Endothelial cell of umbilical vein (primary cell): ENCODE data around the gene SMPDL3B. TPM values are rescaled to one million over a fixed set of nuclear protein-coding genes. Genes with fewer than 3 reads are reported as not detected.

ENCODE experiments used
- BruUV-seq: library from RNA; stranded (reverse); fragments of 400-500 nt; replicated peaks from 2 replicates; lab custom pipeline; 2021; lab: Mats Ljungman, UMichigan
- CTCF ChIA-PET: fragments of 300-600, 350-600 bp; sonication (Branson Sonifier 250); formaldehyde crosslinking; loops from one replicate; lab custom pipeline; 2021; ENCODE audit warnings: antibody characterized with exemption, inconsistent platforms; lab: Charles Lee
- POLR2A ChIA-PET: fragments of 300-600, 350-600 bp; sonication (Branson Sonifier 250); formaldehyde crosslinking; loops from one replicate; lab custom pipeline; 2021; ENCODE audit warnings: antibody characterized with exemption, inconsistent platforms; lab: Charles Lee
- DNase-seq: peaks from one replicate; pipeline ENCODE4 v3.0.0-alpha.2; 2011; ENCODE audit warnings: low read depth, low spot score
- FAIRE-seq: peaks from 2 replicates; lab custom pipeline; 2011; peaks lifted over from hg19 to GRCh38; lab: Jason Lieb, UNC
- H2AFZ ChIP-seq: 2 replicates; pipeline ENCODE4 v1.6.0; 2012; ENCODE audit warnings: low read depth, low read length, control low read depth, inconsistent platforms
- H3K27ac ChIP-seq: 2 replicates; pipeline ENCODE4 v1.5.1; 2011; ENCODE audit warnings: low read depth, mild to moderate bottlenecking, control low read depth, low read length, moderate library complexity; ENCODE audit not compliant: insufficient read depth
- H3K27me3 ChIP-seq, 2 experiments: 2 replicates each; pipeline versions ENCODE4 v1.6.0 to v1.6.1; 2011; ENCODE audit warnings: low read length in 2 of 2, mixed read lengths in 1 of 2; ENCODE audit not compliant: control insufficient read depth in 2 of 2, insufficient read depth in 2 of 2
- H3K36me3 ChIP-seq, 2 experiments: 2 replicates in 1 of 2; 3 replicates in 1 of 2; pipeline ENCODE4 v1.5.1; 2011; ENCODE audit warnings: low read length in 2 of 2, mild to moderate bottlenecking in 1 of 2, moderate library complexity in 1 of 2; ENCODE audit not compliant: control insufficient read depth in 2 of 2, insufficient read depth in 2 of 2; ENCODE audit errors: extremely low read depth in 1 of 2
- H3K4me1 ChIP-seq: 3 replicates; pipeline ENCODE4 v1.5.1; 2011; ENCODE audit warnings: mild to moderate bottlenecking, low read length; ENCODE audit not compliant: control insufficient read depth, insufficient read depth; ENCODE audit errors: extremely low read depth
- H3K4me2 ChIP-seq: 2 replicates; pipeline ENCODE4 v1.6.1; 2011; ENCODE audit warnings: low read length, control low read depth, mixed read lengths; ENCODE audit not compliant: insufficient read depth
- H3K4me3 ChIP-seq, 3 experiments: fragments of 200-600 bp in 1 of 3; sonication (generic), shearing (Covaris generic) in 1 of 3; replicated peaks in 1 of 3; 2 replicates each; pipeline ENCODE4 v1.5.1; 2011 to 2016; ENCODE audit warnings: control low read depth in 3 of 3, low read length in 3 of 3, mild to moderate bottlenecking in 2 of 3, inconsistent platforms in 1 of 3, low read depth in 1 of 3, moderate library complexity in 1 of 3; ENCODE audit not compliant: insufficient read depth in 1 of 3
- H3K79me2 ChIP-seq: 2 replicates; pipeline ENCODE4 v1.6.0; 2012; ENCODE audit warnings: low read length, inconsistent platforms; ENCODE audit not compliant: control insufficient read depth, insufficient read depth
- H3K9ac ChIP-seq: replicated peaks from 2 replicates; pipeline ENCODE3; 2011; ENCODE audit warnings: low read length, control low read depth; ENCODE audit not compliant: insufficient read depth; ENCODE audit errors: extremely low read depth
- H3K9me1 ChIP-seq: replicated peaks from 3 replicates; pipeline ENCODE4 v1.6.0; 2011; ENCODE audit warnings: mild to moderate bottlenecking, low read length; ENCODE audit not compliant: control insufficient read depth, insufficient read depth; ENCODE audit errors: extremely low read depth
- H3K9me3 ChIP-seq: replicated peaks from 2 replicates; pipeline ENCODE4 v1.5.1; 2012; ENCODE audit warnings: low read length, inconsistent platforms; ENCODE audit not compliant: control insufficient read depth, insufficient read depth
- H4K20me1 ChIP-seq: replicated peaks from 2 replicates; pipeline ENCODE3; 2011; ENCODE audit warnings: mild to moderate bottlenecking, low read length; ENCODE audit not compliant: control insufficient read depth, insufficient read depth; ENCODE audit errors: extremely low read depth
- CTCF ChIP-seq, 2 donors: IDR thresholded peaks; 1 replicate in 1 of 2; 2 replicates in 1 of 2; pipeline ENCODE4 v1.5.1; 2011; ENCODE audit warnings: low read length in 2 of 2, mild to moderate bottlenecking in 2 of 2, moderate library complexity in 2 of 2, control low read depth in 1 of 2, inconsistent platforms in 1 of 2, low read depth in 1 of 2; ENCODE audit not compliant: insufficient read depth in 1 of 2; ENCODE audit errors: extremely low read depth in 1 of 2
- EZH2 ChIP-seq: IDR thresholded peaks from 2 replicates; pipeline ENCODE4 v1.6.1; 2012; ENCODE audit warnings: borderline replicate concordance, low read depth, mild to moderate bottlenecking, moderate library complexity, low read length, inconsistent platforms; ENCODE audit not compliant: severe bottlenecking
- FOS ChIP-seq: IDR thresholded peaks from 2 replicates; pipeline ENCODE4 v1.6.1; 2011; ENCODE audit warnings: mild to moderate bottlenecking, low read length, moderate library complexity, borderline replicate concordance; ENCODE audit not compliant: insufficient read depth
- GATA2 ChIP-seq: IDR thresholded peaks from 2 replicates; pipeline ENCODE4 v1.7.0; 2011; ENCODE audit warnings: low read depth, mild to moderate bottlenecking, moderate library complexity, mixed read lengths, low read length; ENCODE audit not compliant: insufficient read length, insufficient read depth
- JUN ChIP-seq: IDR thresholded peaks from 2 replicates; pipeline ENCODE4 v1.6.1; 2011; ENCODE audit warnings: borderline replicate concordance, low read depth; ENCODE audit not compliant: insufficient read length, insufficient read depth
- MAX ChIP-seq: IDR thresholded peaks from 2 replicates; pipeline ENCODE4 v1.6.1; 2011; ENCODE audit not compliant: insufficient read depth, insufficient read length
- MYC ChIP-seq: IDR thresholded peaks from one replicate; pipeline ENCODE4 v1.6.1; 2011; ENCODE audit warnings: mild to moderate bottlenecking, low read depth, low read length
- POLR2A ChIP-seq: IDR thresholded peaks from 2 replicates; pipeline ENCODE4 v1.6.1; 2012; ENCODE audit warnings: low read depth, mild to moderate bottlenecking, control low read depth, low read length
- POLR2AphosphoS5 ChIP-seq: IDR thresholded peaks from 2 replicates; pipeline ENCODE4 v1.6.1; 2012; ENCODE audit warnings: low read depth, mild to moderate bottlenecking, control low read depth, low read length, moderate library complexity; ENCODE audit not compliant: insufficient read depth
- dilution Hi-C: fragments of 300-500 bp; cut with MboI; formaldehyde crosslinking; loops from one replicate; pipeline ENCODE4 v1.15.0; 2019; ENCODE audit warnings: low sequenced_read_pairs; ENCODE audit not compliant: extremely low pct_ligation_motif_present
- intact Hi-C: fragments of 100-400 bp; cut with micrococcal nuclease; formaldehyde crosslinking; loops from one replicate; pipeline ENCODE4 v1.10.0; 2022
- polyA plus RNA-seq, 4 experiments: library from polyadenylated mRNA; depleted of rRNA in 3 of 4; stranded (reverse) in 3 of 4; unstranded in 1 of 4; fragments of >200 nt; gene quantifications; 2 replicates each; pipeline versions ENCODE4 v1.2.1 to v1.2.3, GENCODE V29; 2011 to 2012; ENCODE audit warnings: missing spikeins in 1 of 4
- total RNA-seq: library from RNA; stranded (reverse); gene quantifications from 2 replicates; pipeline ENCODE4 v1.2.3, GENCODE V29; 2021

Gene SMPDL3B
- total and polyA plus RNA-seq, 2 donors (not counting 3 experiments of a cell fraction or from before 2014, with no cell fraction given): 1.3 TPM; not detected in 1

GRCh38 chr1:27945020-27945419 lies 10.2 kb downstream of the SMPDL3B start:
- H4K20me1 ChIP-seq: no peaks in the 10 kb centered on the region
- H3K4me3 ChIP-seq: no peak overlapping the region
- no peaks in the 10 kb centered on the region for H3K9me3 ChIP-seq
- H3K27ac ChIP-seq: no peak overlapping the region
- no peak overlapping the region for H3K4me2 ChIP-seq
- no peak for TF ChIP-seq POLR2A
- no peak for TF ChIP-seq EZH2
- no peak for TF ChIP-seq POLR2AphosphoS5
- TF ChIP-seq GATA2: no peak
- TF ChIP-seq MAX: no peak
- TF ChIP-seq CTCF (IDR thresholded peaks at IDR 0.05; ENCODE audit: extremely low read depth in 1 of 2, insufficient read depth in 1 of 2, low read depth in 1 of 2, low read length in 2 of 2): no peak
- TF ChIP-seq FOS: no peak
- TF ChIP-seq MYC: no peak
- TF ChIP-seq JUN: no peak
- peaks cover 7% of the 10 kb centered on the region for H3K4me1 ChIP-seq
- H3K9me1 ChIP-seq: no peaks in the 10 kb centered on the region
- POLR2A ChIA-PET: no interaction called here
- no peaks in the 10 kb centered on the region for H3K27me3 ChIP-seq
- BruUV-seq: no TSS peak
- dilution Hi-C loops: no loop called here
- no peak overlapping the region for H3K9ac ChIP-seq
- H2AFZ ChIP-seq: no peak overlapping the region
- H3K36me3 ChIP-seq: no peaks in the 10 kb centered on the region
- CTCF ChIA-PET: interaction anchor here (1.2 to 2.1 kb wide), 2 partner anchors 35 to 87 kb away, joined by 3 to 10 read pairs; no protein-coding TSS in a partner anchor
- FAIRE-seq (no peak), DNase-seq (no peak)
- H3K79me2 ChIP-seq: no peaks in the 10 kb centered on the region
- intact Hi-C loops: no loop called here
